LNCaP clone FGC (cell line): ENCODE measurements around the gene IPPK.
"Not testable (repeated sequence)": the region's sequence is repeated elsewhere in the genome, so short reads cannot be mapped to it uniquely, and the experiment has no call there.

Source experiments
- DNase-seq: peaks from one replicate; pipeline ENCODE4 v3.0.0-alpha.2; 2011; ENCODE audit warnings: low read depth
- H3K4me3 ChIP-seq: 2 replicates; pipeline ENCODE4 v1.5.1; 2011; ENCODE audit warnings: mild to moderate bottlenecking, low read depth, low read length, control low read depth
- CTCF ChIP-seq: IDR thresholded peaks from 2 replicates; pipeline ENCODE4 v1.5.1; 2012; ENCODE audit warnings: mild to moderate bottlenecking; ENCODE audit not compliant: control insufficient read depth, insufficient read depth; ENCODE audit errors: extremely low read depth

IPPK gene

GRCh38 chr9:92601451-92601850, 68.5 kb downstream of the IPPK start:
- H3K4me3 ChIP-seq = no peak overlapping the region
- no peak for TF ChIP-seq CTCF
- DNase-seq = no peak

DNA sequence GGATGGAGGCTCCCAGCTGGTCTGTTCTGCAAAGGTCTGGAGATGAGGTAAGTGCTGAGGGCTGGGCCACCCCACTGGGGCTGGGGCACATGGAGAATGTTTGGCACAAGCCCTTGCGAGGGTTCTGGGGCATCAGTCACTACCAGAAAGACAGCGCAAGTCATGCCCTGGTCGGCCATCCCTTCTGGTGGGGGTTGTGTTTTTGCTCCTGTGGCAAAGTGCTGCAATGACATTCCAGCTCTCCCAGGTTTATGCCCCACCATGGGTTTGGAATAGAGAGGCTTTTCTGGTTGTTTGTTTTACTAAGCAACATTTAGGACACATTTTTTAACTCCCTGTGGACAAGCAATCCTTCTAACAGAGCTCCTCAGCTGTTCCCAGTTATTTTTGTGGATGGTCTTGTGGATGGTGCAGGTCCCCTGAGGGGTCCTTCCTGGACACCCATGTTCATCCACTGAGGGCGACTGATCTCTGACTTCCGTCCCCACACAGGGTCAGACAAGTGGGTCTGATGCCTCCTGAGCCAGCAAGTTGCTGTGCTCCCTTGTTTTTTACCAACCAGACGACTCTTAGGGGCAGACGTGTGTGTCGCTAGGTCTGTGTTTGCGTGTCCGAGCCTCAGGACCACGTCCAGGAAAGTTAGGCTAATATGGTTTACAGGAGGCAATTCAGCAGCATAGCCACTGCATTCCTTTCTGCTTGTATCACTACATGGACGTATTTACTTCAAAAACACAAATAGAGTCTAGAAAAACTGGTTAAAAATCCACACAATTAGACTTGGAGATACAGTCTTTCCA, 69.3 kb downstream of the IPPK start:
- DNase-seq = no peak

GRCh38 chr9:92599938-92600461, 69.9 kb downstream of the IPPK start:
- H3K4me3 ChIP-seq = no peak overlapping the region
- DNase-seq = no peak
- TF ChIP-seq CTCF = no peak

More for the DNA sequence above, 69.3 kb downstream of the IPPK start:
- no peak for TF ChIP-seq CTCF
- H3K4me3 ChIP-seq = no peak overlapping the region

GRCh38 chr9:92598382-92598781, 71.5 kb downstream of the IPPK start:
- no peak for DNase-seq

GRCh38 chr9:92595930-92596329, 74.0 kb downstream of the IPPK start:
- no peak overlapping the region for H3K4me3 ChIP-seq
- TF ChIP-seq CTCF = no peak
- no peak for DNase-seq

More at GRCh38 chr9:92598382-92598781, 71.5 kb downstream of the IPPK start:
- TF ChIP-seq CTCF = no peak
- no peak overlapping the region for H3K4me3 ChIP-seq

- H3K4me3 ChIP-seq, DNase-seq: not testable (repeated sequence)
These were observed 74.9 kb downstream of the IPPK start for GRCh38 chr9:92595075-92595474.

DNA sequence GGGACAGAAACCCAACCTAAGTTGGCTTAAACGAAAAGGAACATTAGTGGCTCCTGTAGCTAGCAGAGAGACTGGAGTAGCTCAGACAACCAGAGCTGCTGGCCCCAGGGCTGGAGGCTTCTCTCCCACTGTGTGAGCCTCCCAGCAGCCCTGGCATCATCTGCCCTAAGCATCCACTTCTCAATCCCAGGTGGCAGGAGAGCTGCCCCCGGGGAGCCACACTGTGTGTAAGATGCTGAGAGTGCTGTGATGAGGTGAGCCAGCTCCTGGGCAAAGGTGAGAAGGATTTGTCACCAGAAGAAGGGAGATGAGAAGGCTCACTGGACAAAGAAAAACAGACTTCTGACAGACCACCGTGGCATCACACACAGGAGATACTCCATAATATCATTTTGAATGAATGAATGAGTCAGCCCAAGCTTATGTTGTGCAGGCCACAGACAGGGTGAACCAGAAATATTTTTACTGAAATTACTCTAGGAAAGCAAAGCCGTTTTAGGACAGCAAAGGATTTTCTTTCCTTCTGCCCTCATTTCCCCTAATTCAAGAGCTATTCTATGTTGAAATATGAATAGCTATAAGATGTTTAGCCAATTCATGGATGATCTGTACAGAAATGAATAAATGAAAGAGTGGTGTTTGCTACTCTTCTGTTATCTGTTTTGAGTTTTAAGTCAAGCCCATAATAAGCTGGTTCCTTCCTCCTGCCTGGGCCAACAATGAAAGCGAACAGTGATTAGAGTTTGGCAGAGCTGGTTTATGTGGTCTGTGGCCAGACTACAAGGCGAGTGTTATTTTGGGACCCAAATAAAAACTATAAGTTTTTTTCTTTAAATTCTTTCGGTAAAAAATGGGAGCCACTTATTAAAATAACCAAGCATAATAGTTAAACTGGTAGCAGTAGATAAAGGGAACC, 76.7 kb downstream of the IPPK start:
- H3K4me3 ChIP-seq = no peak overlapping the region
- DNase-seq = no peak
- TF ChIP-seq CTCF = no peak
